Endothelial cell of umbilical vein (primary cell): ENCODE data around the gene SUPT20HL1. TPM values are rescaled to one million over a fixed set of nuclear protein-coding genes. Genes with fewer than 3 reads are reported as not detected.

Source experiments
- BruUV-seq: library from RNA; stranded (reverse); fragments of 400-500 nt; replicated peaks from 2 replicates; lab custom pipeline; 2021; lab: Mats Ljungman, UMichigan
- CTCF ChIA-PET: fragments of 300-600, 350-600 bp; sonication (Branson Sonifier 250); formaldehyde crosslinking; loops from one replicate; lab custom pipeline; 2021; ENCODE audit warnings: antibody characterized with exemption, inconsistent platforms; lab: Charles Lee
- POLR2A ChIA-PET: fragments of 300-600, 350-600 bp; sonication (Branson Sonifier 250); formaldehyde crosslinking; loops from one replicate; lab custom pipeline; 2021; ENCODE audit warnings: antibody characterized with exemption, inconsistent platforms; lab: Charles Lee
- DNase-seq: peaks from one replicate; pipeline ENCODE4 v3.0.0-alpha.2; 2011; ENCODE audit warnings: low read depth, low spot score
- FAIRE-seq: peaks from 2 replicates; lab custom pipeline; 2011; peaks lifted over from hg19 to GRCh38; lab: Jason Lieb, UNC
- H2AFZ ChIP-seq: 2 replicates; pipeline ENCODE4 v1.6.0; 2012; ENCODE audit warnings: low read depth, low read length, control low read depth, inconsistent platforms
- H3K27ac ChIP-seq: 2 replicates; pipeline ENCODE4 v1.5.1; 2011; ENCODE audit warnings: low read depth, mild to moderate bottlenecking, control low read depth, low read length, moderate library complexity; ENCODE audit not compliant: insufficient read depth
- H3K27me3 ChIP-seq, 2 experiments: 2 replicates each; pipeline versions ENCODE4 v1.6.0 to v1.6.1; 2011; ENCODE audit warnings: low read length in 2 of 2, mixed read lengths in 1 of 2; ENCODE audit not compliant: control insufficient read depth in 2 of 2, insufficient read depth in 2 of 2
- H3K36me3 ChIP-seq, 2 experiments: 2 replicates in 1 of 2; 3 replicates in 1 of 2; pipeline ENCODE4 v1.5.1; 2011; ENCODE audit warnings: low read length in 2 of 2, mild to moderate bottlenecking in 1 of 2, moderate library complexity in 1 of 2; ENCODE audit not compliant: control insufficient read depth in 2 of 2, insufficient read depth in 2 of 2; ENCODE audit errors: extremely low read depth in 1 of 2
- H3K4me1 ChIP-seq: 3 replicates; pipeline ENCODE4 v1.5.1; 2011; ENCODE audit warnings: mild to moderate bottlenecking, low read length; ENCODE audit not compliant: control insufficient read depth, insufficient read depth; ENCODE audit errors: extremely low read depth
- H3K4me2 ChIP-seq: 2 replicates; pipeline ENCODE4 v1.6.1; 2011; ENCODE audit warnings: low read length, control low read depth, mixed read lengths; ENCODE audit not compliant: insufficient read depth
- H3K4me3 ChIP-seq, 3 experiments: fragments of 200-600 bp in 1 of 3; sonication (generic), shearing (Covaris generic) in 1 of 3; replicated peaks in 1 of 3; 2 replicates each; pipeline ENCODE4 v1.5.1; 2011 to 2016; ENCODE audit warnings: control low read depth in 3 of 3, low read length in 3 of 3, mild to moderate bottlenecking in 2 of 3, inconsistent platforms in 1 of 3, low read depth in 1 of 3, moderate library complexity in 1 of 3; ENCODE audit not compliant: insufficient read depth in 1 of 3
- H3K79me2 ChIP-seq: 2 replicates; pipeline ENCODE4 v1.6.0; 2012; ENCODE audit warnings: low read length, inconsistent platforms; ENCODE audit not compliant: control insufficient read depth, insufficient read depth
- H3K9ac ChIP-seq: replicated peaks from 2 replicates; pipeline ENCODE3; 2011; ENCODE audit warnings: low read length, control low read depth; ENCODE audit not compliant: insufficient read depth; ENCODE audit errors: extremely low read depth
- H3K9me1 ChIP-seq: replicated peaks from 3 replicates; pipeline ENCODE4 v1.6.0; 2011; ENCODE audit warnings: mild to moderate bottlenecking, low read length; ENCODE audit not compliant: control insufficient read depth, insufficient read depth; ENCODE audit errors: extremely low read depth
- H3K9me3 ChIP-seq: replicated peaks from 2 replicates; pipeline ENCODE4 v1.5.1; 2012; ENCODE audit warnings: low read length, inconsistent platforms; ENCODE audit not compliant: control insufficient read depth, insufficient read depth
- H4K20me1 ChIP-seq: replicated peaks from 2 replicates; pipeline ENCODE3; 2011; ENCODE audit warnings: mild to moderate bottlenecking, low read length; ENCODE audit not compliant: control insufficient read depth, insufficient read depth; ENCODE audit errors: extremely low read depth
- EZH2 ChIP-seq: IDR thresholded peaks from 2 replicates; pipeline ENCODE4 v1.6.1; 2012; ENCODE audit warnings: borderline replicate concordance, low read depth, mild to moderate bottlenecking, moderate library complexity, low read length, inconsistent platforms; ENCODE audit not compliant: severe bottlenecking
- FOS ChIP-seq: IDR thresholded peaks from 2 replicates; pipeline ENCODE4 v1.6.1; 2011; ENCODE audit warnings: mild to moderate bottlenecking, low read length, moderate library complexity, borderline replicate concordance; ENCODE audit not compliant: insufficient read depth
- GATA2 ChIP-seq: IDR thresholded peaks from 2 replicates; pipeline ENCODE4 v1.7.0; 2011; ENCODE audit warnings: low read depth, mild to moderate bottlenecking, moderate library complexity, mixed read lengths, low read length; ENCODE audit not compliant: insufficient read length, insufficient read depth
- JUN ChIP-seq: IDR thresholded peaks from 2 replicates; pipeline ENCODE4 v1.6.1; 2011; ENCODE audit warnings: borderline replicate concordance, low read depth; ENCODE audit not compliant: insufficient read length, insufficient read depth
- MAX ChIP-seq: IDR thresholded peaks from 2 replicates; pipeline ENCODE4 v1.6.1; 2011; ENCODE audit not compliant: insufficient read depth, insufficient read length
- MYC ChIP-seq: IDR thresholded peaks from one replicate; pipeline ENCODE4 v1.6.1; 2011; ENCODE audit warnings: mild to moderate bottlenecking, low read depth, low read length
- POLR2A ChIP-seq: IDR thresholded peaks from 2 replicates; pipeline ENCODE4 v1.6.1; 2012; ENCODE audit warnings: low read depth, mild to moderate bottlenecking, control low read depth, low read length
- POLR2AphosphoS5 ChIP-seq: IDR thresholded peaks from 2 replicates; pipeline ENCODE4 v1.6.1; 2012; ENCODE audit warnings: low read depth, mild to moderate bottlenecking, control low read depth, low read length, moderate library complexity; ENCODE audit not compliant: insufficient read depth
- dilution Hi-C: fragments of 300-500 bp; cut with MboI; formaldehyde crosslinking; loops from one replicate; pipeline ENCODE4 v1.15.0; 2019; ENCODE audit warnings: low sequenced_read_pairs; ENCODE audit not compliant: extremely low pct_ligation_motif_present
- intact Hi-C: fragments of 100-400 bp; cut with micrococcal nuclease; formaldehyde crosslinking; loops from one replicate; pipeline ENCODE4 v1.10.0; 2022
- polyA plus RNA-seq, 4 experiments: library from polyadenylated mRNA; depleted of rRNA in 3 of 4; stranded (reverse) in 3 of 4; unstranded in 1 of 4; fragments of >200 nt; gene quantifications; 2 replicates each; pipeline versions ENCODE4 v1.2.1 to v1.2.3, GENCODE V29; 2011 to 2012; ENCODE audit warnings: missing spikeins in 1 of 4
- total RNA-seq: library from RNA; stranded (reverse); gene quantifications from 2 replicates; pipeline ENCODE4 v1.2.3, GENCODE V29; 2021
- TF ChIP-seq, protein P1 (sequence below), 2 donors: IDR thresholded peaks; 1 replicate in 1 of 2; 2 replicates in 1 of 2; pipeline ENCODE4 v1.5.1; 2011; ENCODE audit warnings: low read length in 2 of 2, mild to moderate bottlenecking in 2 of 2, moderate library complexity in 2 of 2, control low read depth in 1 of 2, inconsistent platforms in 1 of 2, low read depth in 1 of 2; ENCODE audit not compliant: insufficient read depth in 1 of 2; ENCODE audit errors: extremely low read depth in 1 of 2

Gene SUPT20HL1
- total and polyA plus RNA-seq, 2 donors (not counting 3 experiments of a cell fraction or from before 2014, with no cell fraction given) = not detected

- no TSS peak for BruUV-seq
- H3K4me3 ChIP-seq = no peak overlapping the region
- DNase-seq (no peak), FAIRE-seq (no peak)
- H3K27ac ChIP-seq = no peak overlapping the region
- no peak overlapping the region for H3K4me2 ChIP-seq
- no peaks in the 10 kb centered on the region for H3K27me3 ChIP-seq
- no peak for TF ChIP-seq MAX
- no peak for TF ChIP-seq GATA2
- TF ChIP-seq, protein P1, sequence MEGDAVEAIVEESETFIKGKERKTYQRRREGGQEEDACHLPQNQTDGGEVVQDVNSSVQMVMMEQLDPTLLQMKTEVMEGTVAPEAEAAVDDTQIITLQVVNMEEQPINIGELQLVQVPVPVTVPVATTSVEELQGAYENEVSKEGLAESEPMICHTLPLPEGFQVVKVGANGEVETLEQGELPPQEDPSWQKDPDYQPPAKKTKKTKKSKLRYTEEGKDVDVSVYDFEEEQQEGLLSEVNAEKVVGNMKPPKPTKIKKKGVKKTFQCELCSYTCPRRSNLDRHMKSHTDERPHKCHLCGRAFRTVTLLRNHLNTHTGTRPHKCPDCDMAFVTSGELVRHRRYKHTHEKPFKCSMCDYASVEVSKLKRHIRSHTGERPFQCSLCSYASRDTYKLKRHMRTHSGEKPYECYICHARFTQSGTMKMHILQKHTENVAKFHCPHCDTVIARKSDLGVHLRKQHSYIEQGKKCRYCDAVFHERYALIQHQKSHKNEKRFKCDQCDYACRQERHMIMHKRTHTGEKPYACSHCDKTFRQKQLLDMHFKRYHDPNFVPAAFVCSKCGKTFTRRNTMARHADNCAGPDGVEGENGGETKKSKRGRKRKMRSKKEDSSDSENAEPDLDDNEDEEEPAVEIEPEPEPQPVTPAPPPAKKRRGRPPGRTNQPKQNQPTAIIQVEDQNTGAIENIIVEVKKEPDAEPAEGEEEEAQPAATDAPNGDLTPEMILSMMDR (IDR thresholded peaks at IDR 0.05; ENCODE audit: extremely low read depth in 1 of 2, insufficient read depth in 1 of 2, low read depth in 1 of 2, low read length in 2 of 2) = no peak
- TF ChIP-seq JUN = no peak
- no peak for TF ChIP-seq EZH2
- TF ChIP-seq POLR2AphosphoS5 = no peak
- TF ChIP-seq FOS = no peak
- TF ChIP-seq POLR2A = no peak
- no peak for TF ChIP-seq MYC
- intact Hi-C loops (no loop called here), dilution Hi-C loops (no loop called here)
- no peak overlapping the region for H2AFZ ChIP-seq
- no peaks in the 10 kb centered on the region for H3K9me1 ChIP-seq
- no peak overlapping the region for H3K9ac ChIP-seq
- POLR2A ChIA-PET = no interaction called here
- H3K9me3 ChIP-seq = no peaks in the 10 kb centered on the region
- H4K20me1 ChIP-seq = no peaks in the 10 kb centered on the region
- H3K79me2 ChIP-seq = no peaks in the 10 kb centered on the region
- H3K36me3 ChIP-seq = no peaks in the 10 kb centered on the region
- H3K4me1 ChIP-seq = peaks cover 2% of the 10 kb centered on the region
- CTCF ChIA-PET = no interaction called here
Measured at GRCh38 chrX:24350217-24350616, 10.2 kb upstream of the SUPT20HL1 start.
